SK-N-MC (cell line): ENCODE measurements around the gene DUSP16.

Experiments
- DNase-seq: peaks from one replicate; pipeline ENCODE4 v3.0.0-alpha.2; 2011; ENCODE audit warnings: low read depth, low spot score
- H3K27ac ChIP-seq: fragments of 200-600 bp; sonication (generic); 2 replicates; pipeline ENCODE4 v1.5.1; 2016; ENCODE audit warnings: mixed run types
- H3K36me3 ChIP-seq: fragments of 200-600 bp; sonication (generic); 2 replicates; pipeline ENCODE4 v1.6.1; 2017; ENCODE audit warnings: antibody characterized with exemption, low read length, mixed read lengths; ENCODE audit not compliant: insufficient read depth
- H3K4me3 ChIP-seq: fragments of 200-600 bp; sonication (generic); 2 replicates; pipeline ENCODE4 v1.5.1; 2016
- H3K9ac ChIP-seq: fragments of 200-600 bp; sonication (generic); 2 replicates; pipeline ENCODE4 v1.8.0; 2017; ENCODE audit warnings: mixed run types, mixed read lengths; ENCODE audit not compliant: insufficient read length
- H3K9me3 ChIP-seq: fragments of 200-600 bp; sonication (generic); 2 replicates; pipeline ENCODE4 v1.6.1; 2017; ENCODE audit warnings: low read depth, mild to moderate bottlenecking, antibody characterized with exemption, low read length, moderate library complexity, mixed read lengths
- EZH2 ChIP-seq: fragments of 200-600 bp; sonication (generic); IDR thresholded peaks from one replicate; pipeline ENCODE4 v1.6.1; 2017; ENCODE audit warnings: antibody characterized with exemption
- FOXP2 ChIP-seq: optimal IDR thresholded peaks from 2 replicates; pipeline ENCODE3; 2011; ENCODE audit warnings: mild to moderate bottlenecking, moderate library complexity; ENCODE audit not compliant: insufficient read depth; ENCODE audit errors: extremely low read length, control extremely low read depth
- POLR2AphosphoS5 ChIP-seq: IDR thresholded peaks from 2 replicates; pipeline ENCODE4 v1.6.1; 2012; ENCODE audit warnings: mild to moderate bottlenecking, low read depth, low read length, borderline replicate concordance

Gene DUSP16

DNA sequence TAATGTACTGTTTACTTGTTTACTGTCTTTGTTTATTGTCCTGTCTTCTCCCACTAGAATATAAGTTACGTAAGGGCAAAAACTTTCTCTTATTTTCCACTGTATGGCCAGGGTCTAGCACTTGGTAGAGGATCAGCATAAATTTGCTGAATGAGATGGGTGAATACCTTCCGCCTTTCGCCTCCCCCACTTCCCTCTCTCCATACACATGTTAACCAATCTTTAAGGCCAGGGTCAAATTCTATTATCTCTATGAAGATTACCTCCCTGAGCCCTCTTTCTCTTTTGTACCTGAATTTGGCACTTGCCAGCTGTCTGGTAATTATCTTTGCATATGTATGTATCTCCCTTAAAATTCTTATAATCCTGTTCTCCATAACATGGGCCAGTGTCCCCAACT, 4.9 kb downstream of the DUSP16 start:
- Histone ChIP-seq H3K36me3 (no peaks in the 10 kb centered on the region), H3K27ac (no peak overlapping the region), H3K9me3 (no peaks in the 10 kb centered on the region), H3K9ac (no peak overlapping the region), H3K4me3 (no peak overlapping the region)
- TF ChIP-seq POLR2AphosphoS5 (no peak), EZH2 (no peak), FOXP2 (no peak)
- DNase-seq = no peak

DNA sequence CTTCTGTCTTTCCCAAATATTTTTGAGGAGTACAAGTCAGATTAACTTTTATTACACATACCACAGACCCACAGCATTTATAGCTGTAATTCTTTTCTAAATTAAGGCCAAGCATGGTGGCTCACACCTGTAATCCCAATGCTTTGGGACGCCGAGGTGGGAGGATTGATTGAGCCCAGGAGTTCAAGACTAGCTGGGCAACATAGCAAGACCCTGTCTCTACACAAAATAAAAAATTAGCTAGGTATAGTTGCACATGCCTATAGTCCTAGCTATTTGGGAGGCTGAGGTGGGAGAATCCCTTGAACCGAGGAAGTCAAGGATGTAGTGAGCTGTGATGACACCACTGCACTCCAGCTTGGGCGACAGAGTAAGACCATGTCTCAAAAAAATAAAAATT, 7.0 kb downstream of the DUSP16 start:
- H3K9ac ChIP-seq = no peak overlapping the region
- H3K27ac ChIP-seq = no peak overlapping the region
- H3K4me3 ChIP-seq = no peak overlapping the region
- no peak for TF ChIP-seq FOXP2
- no peak for TF ChIP-seq POLR2AphosphoS5
- TF ChIP-seq EZH2 = no peak
- H3K9me3 ChIP-seq = no peaks in the 10 kb centered on the region
- no peaks in the 10 kb centered on the region for H3K36me3 ChIP-seq
- DNase-seq = no peak

DNA sequence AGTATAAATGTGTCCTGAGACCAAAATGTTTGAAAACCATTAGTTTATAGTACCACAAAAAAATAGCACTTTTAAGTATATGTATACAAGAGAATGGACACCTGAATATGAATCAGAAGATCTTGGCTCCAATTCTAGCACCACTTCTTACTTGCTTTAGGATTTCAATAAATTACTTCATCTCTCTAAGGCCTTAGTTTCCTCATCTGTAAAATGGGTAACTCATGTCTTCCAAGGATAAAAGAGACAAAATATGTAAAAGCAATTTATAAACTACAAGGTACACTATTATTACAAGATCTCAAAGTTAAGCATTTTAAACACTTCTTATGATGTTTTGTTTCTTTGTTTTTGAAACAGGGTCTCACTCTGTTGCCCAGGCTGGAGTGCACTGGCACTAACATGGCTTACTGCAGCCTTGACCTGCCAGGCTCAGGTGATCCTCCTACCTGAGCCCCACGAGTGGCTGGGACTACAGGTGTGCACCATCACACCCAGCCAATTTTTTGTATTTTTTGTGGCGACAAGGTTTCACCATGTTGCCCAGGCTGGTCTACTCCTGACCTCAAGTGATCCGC, 9.4 kb downstream of the DUSP16 start:
- H3K9ac ChIP-seq = no peak overlapping the region
- DNase-seq = no peak
- no peaks in the 10 kb centered on the region for H3K36me3 ChIP-seq
- H3K4me3 ChIP-seq = no peak overlapping the region
- no peaks in the 10 kb centered on the region for H3K9me3 ChIP-seq
- no peak overlapping the region for H3K27ac ChIP-seq
- TF ChIP-seq FOXP2 = no peak
- no peak for TF ChIP-seq POLR2AphosphoS5
- TF ChIP-seq EZH2 = no peak

DNA sequence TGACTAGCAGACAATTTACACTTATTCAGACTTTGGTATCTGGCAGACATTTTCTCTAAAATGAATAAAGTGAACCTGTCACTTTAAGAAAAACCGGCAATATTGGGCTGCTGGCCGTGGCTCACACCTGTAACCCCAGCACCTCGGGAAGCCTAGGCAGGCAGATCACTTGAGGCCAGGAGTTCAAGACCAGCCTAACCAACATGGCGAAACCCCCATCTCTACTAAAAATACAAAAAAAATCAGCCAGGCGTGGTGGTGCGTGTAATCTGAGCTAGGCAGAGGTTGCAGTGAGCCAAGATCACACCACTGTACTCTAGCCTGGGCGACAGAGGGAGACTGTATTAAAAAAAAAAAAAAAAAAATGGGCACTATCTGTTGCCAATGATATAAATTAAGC, 11.5 kb downstream of the DUSP16 start:
- H3K4me3 ChIP-seq = no peak overlapping the region

DNA sequence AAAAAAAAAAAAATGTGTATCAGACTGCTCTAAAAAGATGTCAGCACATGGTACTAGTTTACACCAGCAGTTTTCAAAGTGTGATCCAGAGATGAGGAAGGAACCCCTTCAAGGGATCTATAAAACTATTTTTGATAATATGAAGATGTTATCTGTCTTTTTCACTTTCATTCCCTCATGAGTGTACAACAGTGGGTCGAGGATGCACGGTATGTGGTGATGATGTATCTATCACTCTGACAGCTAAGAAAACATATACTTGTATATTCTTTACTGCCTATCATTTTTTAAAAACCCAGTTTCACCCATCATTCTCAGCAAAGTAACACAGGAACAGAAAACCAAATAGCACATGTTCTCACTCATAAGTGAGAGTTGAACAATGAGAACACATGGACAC, 12.4 kb downstream of the DUSP16 start:
- Histone ChIP-seq H3K36me3 (no peaks in the 10 kb centered on the region), H3K4me3 (no peak overlapping the region), H3K9ac (no peak overlapping the region), H3K27ac (no peak overlapping the region), H3K9me3 (no peaks in the 10 kb centered on the region)
- no peak for DNase-seq
- no peak for TF ChIP-seq POLR2AphosphoS5
- no peak for TF ChIP-seq FOXP2
- no peak for TF ChIP-seq EZH2

More for the DNA sequence above, 11.5 kb downstream of the DUSP16 start:
- no peak for TF ChIP-seq POLR2AphosphoS5
- no peak for TF ChIP-seq FOXP2
- TF ChIP-seq EZH2 = no peak
- Histone ChIP-seq H3K9ac (no peak overlapping the region), H3K9me3 (no peaks in the 10 kb centered on the region), H3K27ac (no peak overlapping the region), H3K36me3 (no peaks in the 10 kb centered on the region)
- DNase-seq = no peak

DNA sequence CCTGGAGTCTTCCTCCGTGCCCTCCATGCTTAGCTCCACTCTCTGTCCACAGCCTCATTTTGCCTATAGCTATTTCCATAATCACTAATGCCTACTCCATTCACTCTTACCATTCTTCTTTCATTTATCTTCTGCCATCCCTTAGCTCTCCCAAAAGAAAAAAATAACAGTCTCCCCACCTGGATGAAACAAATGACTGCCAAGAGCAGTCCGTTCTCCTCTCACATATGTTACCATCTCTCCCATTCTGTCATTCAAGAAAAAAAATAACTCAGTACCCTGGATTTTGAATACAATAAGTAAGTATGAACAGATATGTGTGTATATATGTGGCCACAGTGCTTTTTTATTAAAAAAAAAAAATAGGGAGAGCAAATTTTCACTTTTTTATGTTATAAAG, 13.2 kb downstream of the DUSP16 start:
- TF ChIP-seq POLR2AphosphoS5 = no peak
- TF ChIP-seq EZH2 = no peak
- TF ChIP-seq FOXP2 = no peak
- Histone ChIP-seq H3K27ac (no peak overlapping the region), H3K9ac (no peak overlapping the region), H3K9me3 (no peaks in the 10 kb centered on the region), H3K4me3 (no peak overlapping the region), H3K36me3 (no peaks in the 10 kb centered on the region)
- DNase-seq = no peak

DNA sequence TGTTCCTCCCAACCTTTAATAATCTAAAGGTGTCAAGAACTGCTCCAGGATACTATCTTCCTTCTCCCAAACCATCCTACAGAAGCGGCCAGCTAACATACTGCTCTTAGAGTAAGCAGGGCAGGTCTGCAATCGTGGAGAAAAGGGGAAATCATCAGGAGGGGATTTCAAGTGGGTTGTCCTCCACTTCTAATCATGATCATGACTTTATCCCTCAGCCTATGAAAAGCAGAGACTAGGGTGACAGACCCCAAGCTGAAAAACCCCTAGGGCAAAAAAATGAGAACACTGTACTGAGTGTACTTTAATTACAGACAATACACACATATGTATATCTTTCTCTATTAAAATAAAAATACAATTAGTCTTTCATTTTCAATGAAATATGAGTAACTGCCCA, 13.9 kb downstream of the DUSP16 start:
- Histone ChIP-seq H3K9ac (no peak overlapping the region), H3K4me3 (no peak overlapping the region), H3K36me3 (no peaks in the 10 kb centered on the region), H3K9me3 (no peaks in the 10 kb centered on the region), H3K27ac (no peak overlapping the region)
- TF ChIP-seq FOXP2 (no peak), EZH2 (no peak), POLR2AphosphoS5 (no peak)
- no peak for DNase-seq

DNA sequence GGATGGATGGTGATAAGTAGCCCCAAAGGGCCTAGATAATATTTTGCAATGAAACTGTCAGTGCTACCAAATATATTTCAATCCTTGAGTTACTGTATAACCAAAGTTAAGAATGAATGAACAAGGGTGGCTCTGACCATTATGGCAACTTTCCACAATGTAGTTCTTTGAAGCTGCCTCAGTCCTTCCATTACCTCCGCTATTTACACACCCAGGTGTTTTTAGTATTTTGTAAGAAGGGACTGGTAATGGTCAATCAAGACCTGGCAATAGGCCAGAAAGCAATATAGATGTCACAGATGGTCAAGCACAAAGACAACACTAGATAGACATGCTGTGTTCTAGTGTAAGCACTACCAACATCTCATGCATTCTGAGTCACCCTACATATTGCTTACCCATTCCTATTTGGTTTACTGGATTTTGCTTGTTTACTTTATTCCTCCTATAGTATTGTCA, 16.3 kb downstream of the DUSP16 start:
- TF ChIP-seq POLR2AphosphoS5 (no peak), EZH2 (no peak), FOXP2 (no peak)
- Histone ChIP-seq H3K9ac (no peak overlapping the region), H3K4me3 (no peak overlapping the region), H3K9me3 (no peaks in the 10 kb centered on the region), H3K27ac (no peak overlapping the region), H3K36me3 (peaks cover 3% of the 10 kb centered on the region)
- DNase-seq = no peak

DNA sequence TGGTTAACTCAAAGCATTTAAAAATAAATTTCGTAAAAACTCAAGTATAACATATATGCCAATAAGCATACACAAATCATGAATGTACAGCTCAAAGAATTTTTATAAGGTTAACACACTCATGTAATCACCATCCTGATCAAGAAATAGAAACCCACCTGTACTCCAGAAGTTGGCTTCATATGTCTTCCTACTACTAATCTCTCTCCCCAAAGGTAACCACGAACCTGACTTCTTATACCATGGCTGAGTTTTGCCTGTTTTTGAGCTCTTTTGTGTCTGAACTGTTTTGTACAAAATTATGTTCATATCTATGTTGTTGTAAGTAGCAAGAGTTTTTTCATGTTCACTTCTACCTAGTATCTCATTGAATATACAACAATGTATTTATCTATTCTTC, 18.7 kb downstream of the DUSP16 start:
- TF ChIP-seq POLR2AphosphoS5 (no peak), EZH2 (no peak), FOXP2 (no peak)
- H3K9ac ChIP-seq = no peak overlapping the region
- H3K4me3 ChIP-seq = no peak overlapping the region
- no peaks in the 10 kb centered on the region for H3K9me3 ChIP-seq
- peaks cover 3% of the 10 kb centered on the region for H3K36me3 ChIP-seq
- no peak for DNase-seq
- H3K27ac ChIP-seq = no peak overlapping the region
